NCI-H2029 treated with DMSO at 0.1 percent for 48 hours (cell line): ENCODE data around the gene DIP2C.
"Not testable (repeated sequence)": the region's sequence is repeated elsewhere in the genome, so short reads cannot be mapped to it uniquely, and the experiment has no call there.

Source experiments
- DNase-seq: peaks from one replicate; lab custom pipeline; 2025; lab: John Stamatoyannopoulos, UW

DIP2C gene

GRCh38 chr10:271201-271600 is 418.3 kb downstream of the DIP2C start:
- no peak for DNase-seq

- DNase-seq, result no peak
These were observed 419.9 kb downstream of the DIP2C start for GRCh38 chr10:269440-270074.

- no peak for DNase-seq
These were observed 421.8 kb downstream of the DIP2C start for GRCh38 chr10:267705-268104.

GRCh38 chr10:266974-267425 is 422.5 kb downstream of the DIP2C start:
- DNase-seq, result no peak

- DNase-seq, result not testable (repeated sequence)
These were observed 423.5 kb downstream of the DIP2C start for GRCh38 chr10:265816-266588.

GRCh38 chr10:265074-265440 is 424.4 kb downstream of the DIP2C start:
- DNase-seq, result not testable (repeated sequence)

GRCh38 chr10:264160-265073 is 425.1 kb downstream of the DIP2C start:
- not testable (repeated sequence) for DNase-seq

GRCh38 chr10:260819-261429 is 428.5 kb downstream of the DIP2C start:
- no peak for DNase-seq

- DNase-seq, result no peak
These were observed 437.4 kb downstream of the DIP2C start for GRCh38 chr10:251982-252582.

GRCh38 chr10:248307-248706 is 441.2 kb downstream of the DIP2C start:
- no peak for DNase-seq

- no peak for DNase-seq
These were observed 442.0 kb downstream of the DIP2C start for GRCh38 chr10:247480-247879.

- DNase-seq, result no peak
These were observed 443.0 kb downstream of the DIP2C start for GRCh38 chr10:246431-246830.

- no peak for DNase-seq
These were observed 445.2 kb downstream of the DIP2C start for GRCh38 chr10:244227-244626.

- no peak for DNase-seq
These were observed 447.4 kb downstream of the DIP2C start for GRCh38 chr10:241966-242643.

- no peak for DNase-seq
These were observed 448.0 kb downstream of the DIP2C start for GRCh38 chr10:241451-241850.

GRCh38 chr10:239109-239508 is 450.4 kb downstream of the DIP2C start:
- DNase-seq, result no peak

GRCh38 chr10:235915-236314 is 453.6 kb downstream of the DIP2C start:
- no peak for DNase-seq

GRCh38 chr10:234708-235406 is 454.6 kb downstream of the DIP2C start:
- DNase-seq, result no peak

GRCh38 chr10:232878-233277 is 456.6 kb downstream of the DIP2C start:
- DNase-seq, result no peak

GRCh38 chr10:232061-232460 is 457.4 kb downstream of the DIP2C start:
- DNase-seq, result no peak

- DNase-seq, result no peak
These were observed 458.7 kb downstream of the DIP2C start for GRCh38 chr10:230758-231157.
